Subcutaneous preadipocyte (primary cell): ENCODE data around the gene DENND1A. TPM values are rescaled to one million over a fixed set of nuclear protein-coding genes. Genes with fewer than 3 reads are reported as not detected.

ENCODE experiments used
- small RNA-seq: library from RNA; depleted of rRNA; stranded (forward); fragments of <200 nt; gene quantifications from one replicate; pipeline ENCODE3, GENCODE V24; 2012
- total RNA-seq: library from RNA; depleted of rRNA; stranded (reverse); fragments of >200 nt; gene quantifications from 2 replicates; pipeline ENCODE4 v1.2.3, GENCODE V29; 2012

Gene DENND1A
- 23.9 and 37.5 TPM in 2 replicates for total RNA-seq

GRCh38 chr9:123929870-123930831 is at the start of gene DENND1A:
Gene DENND1A (minus strand): TSS chr9:123930126. CDS start chr9:123929905, 221 bp downstream.

DNA sequence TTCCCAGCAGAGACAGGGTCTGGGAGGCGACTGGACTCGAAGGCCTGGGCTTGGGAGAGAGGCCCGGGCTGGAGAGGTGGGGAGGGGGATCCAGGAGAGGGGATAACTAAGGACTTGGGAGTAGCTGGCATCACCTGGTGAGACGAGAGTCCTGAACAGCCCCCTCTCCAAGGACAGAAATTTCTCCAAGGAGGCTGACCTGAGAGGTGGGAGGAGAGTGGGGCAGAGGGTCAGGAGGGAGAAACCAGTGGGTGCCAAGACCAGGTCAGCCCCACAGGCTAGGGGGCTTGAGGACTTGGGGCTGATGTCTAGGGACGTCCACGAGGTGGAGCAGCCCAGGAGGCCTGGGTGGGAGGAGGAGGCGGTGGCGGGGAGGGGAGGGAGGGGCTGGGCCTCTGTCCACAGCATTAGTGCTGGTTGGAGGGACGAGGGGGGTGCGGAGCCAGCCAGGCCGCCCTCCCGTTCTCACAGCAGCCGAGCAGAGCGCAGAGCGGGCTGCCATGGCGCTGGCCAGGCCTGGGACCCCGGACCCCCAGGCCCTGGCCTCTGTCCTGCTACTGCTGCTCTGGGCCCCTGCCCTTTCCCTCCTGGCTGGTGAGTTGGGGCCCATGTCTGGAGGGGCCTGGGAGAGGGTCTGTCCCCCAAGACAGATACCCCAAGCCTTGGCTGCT is 574.0 kb downstream of the DENND1A start, which contains the start of gene CRB2:
TSS of gene CRB2 (plus strand) at position 437 of the 671 bp plus-strand sequence. CDS start at position 501, 64 bp downstream.

Small RNA genes lying within 50 kb of the gene (small RNA-seq; reads per million reads assigned to genes)
- not detected for gene MIR601
- gene MIR7150, result not detected

Other genes with a start within 250 kb of the DENND1A start
- not detected in 2 replicates for gene LHX2, start 81.6 kb upstream of the DENND1A start, total RNA-seq